Middle frontal gyrus (tissue), 1 donor: ENCODE data around the gene MDM4.
"Not testable (repeated sequence)": the region's sequence is repeated elsewhere in the genome, so short reads cannot be mapped to it uniquely, and the experiment has no call there.

Experiments
- DNase-seq: peaks from one replicate; pipeline ENCODE4 v3.0.0-alpha.2; 2015; ENCODE audit warnings: low spot score; ENCODE audit errors: extremely low spot score

Gene MDM4, protein sequence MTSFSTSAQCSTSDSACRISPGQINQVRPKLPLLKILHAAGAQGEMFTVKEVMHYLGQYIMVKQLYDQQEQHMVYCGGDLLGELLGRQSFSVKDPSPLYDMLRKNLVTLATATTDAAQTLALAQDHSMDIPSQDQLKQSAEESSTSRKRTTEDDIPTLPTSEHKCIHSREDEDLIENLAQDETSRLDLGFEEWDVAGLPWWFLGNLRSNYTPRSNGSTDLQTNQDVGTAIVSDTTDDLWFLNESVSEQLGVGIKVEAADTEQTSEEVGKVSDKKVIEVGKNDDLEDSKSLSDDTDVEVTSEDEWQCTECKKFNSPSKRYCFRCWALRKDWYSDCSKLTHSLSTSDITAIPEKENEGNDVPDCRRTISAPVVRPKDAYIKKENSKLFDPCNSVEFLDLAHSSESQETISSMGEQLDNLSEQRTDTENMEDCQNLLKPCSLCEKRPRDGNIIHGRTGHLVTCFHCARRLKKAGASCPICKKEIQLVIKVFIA

DNA sequence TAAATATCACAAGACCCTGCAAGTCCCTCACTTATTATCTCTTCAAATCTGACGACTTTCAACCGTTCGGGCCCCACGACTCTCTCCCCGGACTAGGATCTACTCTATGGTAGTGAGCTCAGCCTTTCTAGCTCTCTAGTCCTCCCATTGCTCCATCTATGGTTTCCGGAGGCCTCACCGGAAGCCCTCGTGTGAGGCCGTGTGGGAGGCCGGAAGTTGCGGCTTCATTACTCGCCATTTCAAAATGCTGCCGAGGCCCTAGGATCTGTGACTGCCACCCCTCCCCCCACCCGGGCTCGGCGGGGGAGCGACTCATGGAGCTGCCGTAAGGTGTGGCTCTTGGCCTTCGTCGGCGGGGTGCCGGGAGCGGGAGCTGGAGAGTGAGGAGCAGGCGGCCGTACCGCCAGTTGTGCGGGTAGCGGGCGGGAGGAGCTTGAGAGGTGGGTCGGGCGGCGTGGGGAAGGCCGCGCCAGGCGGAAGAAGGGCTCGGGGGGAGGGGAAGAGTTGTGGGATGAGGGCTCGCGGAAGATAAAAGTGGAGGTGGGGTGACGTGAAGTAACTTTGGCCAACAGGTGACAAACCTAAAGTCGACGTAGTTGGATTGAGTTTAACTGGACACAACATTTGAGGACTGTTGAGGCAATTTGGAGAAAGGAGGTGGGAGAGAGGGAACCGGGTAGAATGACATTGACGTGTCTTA lies at the start of gene MDM4:
Gene MDM4 (plus strand): TSS at position 227 of the 700 bp plus-strand sequence. CDS start 9,113 bp downstream, outside the sequence.
- peak; percentile 88 for DNase-seq

DNA sequence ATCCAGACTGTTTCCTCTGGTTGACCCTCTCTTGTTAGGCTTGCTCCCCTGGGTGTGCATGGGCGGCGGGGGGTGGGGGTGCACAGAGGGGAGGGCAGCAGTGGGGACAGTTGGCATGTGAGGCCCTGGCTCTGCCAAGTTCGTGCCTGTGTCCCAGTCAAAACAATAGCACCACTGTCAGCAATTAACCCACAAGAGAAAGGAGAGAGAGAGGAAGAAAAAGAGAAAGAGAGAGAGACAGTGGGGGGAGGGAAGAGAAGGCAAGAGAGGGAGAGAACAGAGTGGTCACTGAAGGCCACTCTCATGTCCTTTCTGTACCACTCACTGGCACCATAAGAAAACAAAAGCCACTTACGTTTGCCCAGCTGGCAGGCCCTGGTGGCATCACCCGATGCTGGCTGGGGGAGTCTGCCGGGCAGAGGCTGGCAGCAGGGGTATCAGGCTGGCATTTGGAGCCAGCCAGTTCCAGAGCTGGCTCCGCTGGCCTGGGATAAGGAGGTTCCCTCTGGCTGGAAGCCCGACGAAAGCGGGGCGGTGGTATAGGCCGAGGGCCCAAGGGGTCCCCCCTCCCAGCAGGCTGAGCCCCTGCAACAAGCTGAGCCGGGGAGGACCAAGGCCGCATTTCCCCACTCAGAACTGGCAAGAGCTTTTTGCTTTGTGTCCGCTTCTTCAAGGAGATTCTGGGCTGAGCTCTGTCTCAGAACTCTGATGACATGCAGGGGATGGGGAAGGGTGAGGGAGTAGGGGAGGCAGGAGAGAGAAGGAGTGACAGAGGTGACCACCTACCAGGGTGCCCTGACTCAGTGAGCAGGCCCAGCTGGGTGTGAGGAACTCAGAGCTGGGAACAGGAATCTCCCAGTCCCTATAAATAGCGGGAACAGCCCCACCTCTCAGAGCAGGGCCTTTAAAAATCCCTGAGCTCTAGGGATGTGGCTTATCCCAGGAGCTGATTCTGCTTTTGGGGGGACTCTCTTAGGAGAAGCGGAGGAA lies 49.5 kb upstream of the MDM4 start:
- DNase-seq: peak; percentile 68

DNA sequence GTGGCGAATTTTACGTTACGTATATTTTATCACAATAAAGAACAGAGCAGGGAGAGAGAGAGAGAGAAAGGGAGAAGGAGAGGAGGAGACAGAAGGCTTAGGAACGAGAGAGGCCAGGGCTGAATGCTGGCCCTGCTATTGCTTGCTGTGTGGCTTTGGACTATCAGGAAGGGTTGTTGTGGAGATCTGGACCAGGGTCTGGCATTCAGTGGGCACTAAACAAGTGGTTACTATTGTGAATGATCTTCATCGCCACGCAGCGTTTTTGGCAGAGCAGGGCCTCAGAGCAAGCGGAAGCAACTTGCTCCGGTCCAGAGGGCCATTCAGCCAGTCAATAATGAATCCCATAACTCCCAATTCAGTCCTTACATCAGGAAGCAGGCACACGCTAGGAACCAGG lies 48.0 kb upstream of the MDM4 start:
- peak; percentile 54 for DNase-seq

DNA sequence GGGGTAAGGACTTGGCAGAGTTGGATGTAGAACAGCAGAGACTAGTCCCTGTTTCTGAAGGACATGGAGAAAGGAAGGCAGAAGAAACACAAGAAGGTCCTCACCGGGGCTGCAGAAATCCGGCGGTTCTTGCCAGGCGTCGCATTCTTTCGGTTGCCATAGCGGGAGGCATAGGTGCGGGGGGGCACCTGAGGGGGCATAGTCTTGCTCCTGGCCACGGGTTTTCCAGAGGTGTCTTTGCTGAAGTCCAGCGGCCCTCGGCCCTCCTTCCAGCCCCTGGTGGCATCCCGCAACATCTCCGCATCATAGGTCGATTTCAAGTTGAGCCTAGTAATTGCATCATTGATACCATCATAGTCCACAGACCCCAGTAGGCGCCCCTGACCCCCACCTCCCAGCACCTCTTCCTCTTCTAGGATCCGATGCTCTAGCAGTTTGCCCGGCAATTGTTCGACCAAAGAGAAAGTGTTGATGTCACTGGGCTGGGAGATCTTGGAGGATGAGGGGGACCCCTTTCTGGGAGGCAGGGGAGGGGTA lies 47.4 kb upstream of the MDM4 start:
- DNase-seq: no peak

DNA sequence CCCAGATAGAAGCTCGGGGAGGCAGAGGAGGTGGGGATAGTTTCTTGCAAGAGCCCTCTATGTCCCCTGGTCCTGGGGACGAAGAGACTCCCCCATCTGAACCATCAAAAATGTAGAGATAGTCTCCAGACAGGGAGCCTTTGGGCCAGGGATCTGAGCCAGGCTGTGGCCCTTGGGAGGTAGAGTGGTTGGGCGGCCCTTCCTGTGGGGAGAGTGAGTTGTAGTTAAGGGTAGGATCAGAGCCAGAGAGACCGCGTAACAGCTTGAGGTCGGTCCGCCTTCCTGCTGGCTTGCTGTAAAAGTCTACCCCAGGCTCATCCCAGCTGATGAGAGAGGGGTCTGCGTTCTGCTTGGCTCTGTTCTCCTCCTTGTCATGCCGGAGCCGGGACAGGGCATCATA lies 46.9 kb upstream of the MDM4 start:
- DNase-seq: no peak

DNA sequence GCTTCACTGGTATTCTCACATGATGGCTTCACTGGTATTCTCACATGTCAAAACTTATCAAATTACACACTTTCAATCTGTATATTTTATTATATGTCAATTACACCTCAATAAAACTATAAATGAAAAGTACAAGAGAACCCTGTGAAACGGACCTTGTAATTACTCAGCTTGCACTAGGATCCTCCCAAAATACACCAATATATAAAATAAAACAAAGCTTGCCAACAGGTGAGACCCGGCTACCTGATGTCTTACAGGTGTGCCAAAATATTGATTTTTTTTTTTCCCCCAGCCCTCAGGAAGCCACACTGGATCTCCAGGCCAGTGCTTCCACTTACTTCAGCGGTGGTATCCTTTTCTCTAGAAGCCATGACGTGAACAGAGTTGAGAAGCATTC lies 44.5 kb upstream of the MDM4 start:
- no peak for DNase-seq

DNA sequence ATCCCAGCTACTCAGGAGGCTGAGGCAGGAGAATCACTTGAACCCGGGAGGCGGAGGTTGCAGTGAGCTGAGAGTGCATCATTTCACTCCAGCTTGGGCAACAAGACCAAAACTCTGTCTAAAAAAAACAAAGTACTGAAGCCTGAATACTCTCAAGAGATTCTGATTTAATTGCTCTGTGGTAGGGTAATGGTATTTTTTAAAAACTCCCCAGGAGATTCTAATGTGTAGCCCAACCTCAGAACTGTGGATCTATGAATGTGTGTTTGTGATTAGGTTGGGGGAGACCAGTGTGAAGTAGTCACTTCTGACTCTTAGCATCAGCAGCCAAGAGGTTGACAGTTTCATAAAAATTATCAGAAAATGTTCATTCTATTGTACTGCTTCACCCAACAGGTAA lies 43.5 kb upstream of the MDM4 start:
- DNase-seq: no peak

DNA sequence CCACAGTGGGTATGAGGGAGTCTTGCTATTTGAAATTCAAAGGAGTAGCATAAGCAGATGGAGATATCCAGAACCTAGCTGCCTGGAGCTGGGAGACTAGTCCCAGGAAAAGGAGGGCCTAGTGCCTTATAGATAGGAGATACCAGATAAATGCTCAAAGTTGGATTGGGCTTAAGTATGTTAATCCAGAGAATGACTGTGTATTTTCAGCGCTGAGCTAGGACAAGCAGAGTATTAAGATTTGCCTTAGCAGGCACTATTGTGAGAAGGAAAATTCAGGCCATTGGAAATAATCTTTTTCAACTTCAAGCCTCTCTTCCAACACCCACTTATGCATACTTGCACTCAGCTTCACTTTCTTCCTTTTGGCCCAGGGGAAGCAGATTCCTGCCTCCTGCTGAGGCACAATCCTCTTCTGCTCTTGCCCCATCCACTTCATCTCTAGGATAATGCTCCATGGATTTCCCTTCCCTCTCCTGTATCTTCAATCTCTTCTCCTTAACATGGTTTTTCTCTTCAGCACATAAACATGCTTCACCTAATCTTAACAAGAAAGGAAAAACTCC lies 42.7 kb upstream of the MDM4 start:
- DNase-seq: no peak

DNA sequence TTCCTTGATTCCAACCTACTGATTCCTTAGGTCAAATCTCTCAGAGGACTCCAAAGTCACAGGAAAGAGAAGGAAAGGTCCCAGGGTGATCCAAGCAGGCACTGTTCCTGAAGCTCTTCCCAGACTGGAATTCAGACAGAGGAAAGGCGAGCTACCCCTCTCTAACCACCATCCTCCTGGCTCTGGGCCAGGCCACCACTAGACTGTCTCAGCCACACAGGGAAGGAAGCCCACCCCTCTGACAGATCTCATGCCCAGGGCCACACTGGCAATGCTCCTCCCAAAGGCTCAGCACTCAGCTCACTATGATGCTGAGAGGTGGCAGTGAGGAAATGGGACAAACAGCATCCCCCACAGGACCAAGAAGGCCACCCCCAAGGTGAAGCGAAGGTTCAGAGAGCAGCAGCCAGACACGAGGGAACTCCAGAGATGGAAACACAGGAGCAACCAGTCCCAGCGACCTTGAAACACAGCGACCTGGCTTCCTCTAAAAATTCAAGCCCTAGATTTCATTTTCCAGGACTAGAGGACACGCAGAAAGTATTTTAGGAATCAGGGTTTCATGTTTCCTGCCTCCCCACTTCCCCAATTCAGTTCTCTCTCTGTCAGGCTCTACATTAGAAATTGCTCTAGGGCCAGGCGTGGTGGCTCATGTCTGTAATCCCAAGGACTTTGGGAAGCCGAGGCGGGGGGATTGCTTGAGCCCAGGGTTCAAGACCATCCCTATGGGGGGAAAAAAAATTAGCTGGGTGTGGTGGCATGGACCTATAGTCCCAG lies 40.4 kb upstream of the MDM4 start:
- no peak for DNase-seq

DNA sequence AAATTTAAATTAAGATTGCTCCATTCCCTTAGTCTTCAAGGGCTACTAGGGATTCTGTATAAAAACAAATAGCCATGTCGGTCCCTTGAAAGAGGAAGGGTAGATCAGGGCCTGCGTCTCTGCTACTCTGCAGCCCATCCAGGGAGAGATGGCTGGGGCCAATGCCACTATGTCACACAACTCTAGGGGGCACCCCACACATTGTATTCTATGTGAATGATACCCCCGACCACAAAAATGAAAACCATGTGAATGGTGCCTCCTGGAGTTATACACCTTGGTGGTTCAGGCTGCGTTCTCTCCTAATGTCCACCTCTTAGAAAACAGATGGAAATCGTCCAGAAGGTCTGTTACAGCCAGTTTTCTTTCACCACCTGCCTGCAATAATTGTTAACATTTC lies 39.6 kb upstream of the MDM4 start:
- DNase-seq: no peak

DNA sequence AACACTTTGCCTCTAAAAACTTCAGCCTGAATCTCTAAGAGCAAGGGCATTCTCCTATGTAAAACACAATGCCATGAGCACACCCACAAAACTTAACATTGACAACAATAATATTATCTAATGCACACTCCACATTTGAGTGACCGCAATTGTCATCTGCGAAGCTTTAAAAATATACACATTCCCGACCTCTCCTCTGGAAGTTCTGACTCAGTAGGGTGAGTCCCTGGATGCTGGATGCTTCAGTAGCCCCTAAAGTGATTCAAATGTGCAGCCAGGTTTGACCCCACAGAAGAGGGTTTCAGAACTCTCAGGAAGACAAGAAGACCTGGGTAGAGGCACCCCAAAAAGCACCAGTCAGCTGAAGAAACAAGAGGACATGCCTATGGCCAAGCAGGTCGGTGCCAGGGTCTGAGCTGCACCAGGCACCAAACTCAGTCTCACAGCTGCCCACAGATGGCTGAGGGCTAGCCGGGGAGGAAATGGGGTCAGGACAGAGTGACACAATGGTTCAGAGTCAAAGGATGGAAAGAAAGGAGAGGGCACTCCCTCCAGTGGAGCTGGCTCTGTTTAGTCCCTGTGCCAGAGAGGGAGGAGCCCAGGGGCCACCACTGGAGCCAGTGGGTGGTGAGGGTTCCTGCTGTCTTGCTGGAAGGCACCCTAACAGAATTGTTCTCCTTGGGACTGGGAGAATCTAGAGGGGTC lies 39.0 kb upstream of the MDM4 start:
- DNase-seq: peak; percentile 41

DNA sequence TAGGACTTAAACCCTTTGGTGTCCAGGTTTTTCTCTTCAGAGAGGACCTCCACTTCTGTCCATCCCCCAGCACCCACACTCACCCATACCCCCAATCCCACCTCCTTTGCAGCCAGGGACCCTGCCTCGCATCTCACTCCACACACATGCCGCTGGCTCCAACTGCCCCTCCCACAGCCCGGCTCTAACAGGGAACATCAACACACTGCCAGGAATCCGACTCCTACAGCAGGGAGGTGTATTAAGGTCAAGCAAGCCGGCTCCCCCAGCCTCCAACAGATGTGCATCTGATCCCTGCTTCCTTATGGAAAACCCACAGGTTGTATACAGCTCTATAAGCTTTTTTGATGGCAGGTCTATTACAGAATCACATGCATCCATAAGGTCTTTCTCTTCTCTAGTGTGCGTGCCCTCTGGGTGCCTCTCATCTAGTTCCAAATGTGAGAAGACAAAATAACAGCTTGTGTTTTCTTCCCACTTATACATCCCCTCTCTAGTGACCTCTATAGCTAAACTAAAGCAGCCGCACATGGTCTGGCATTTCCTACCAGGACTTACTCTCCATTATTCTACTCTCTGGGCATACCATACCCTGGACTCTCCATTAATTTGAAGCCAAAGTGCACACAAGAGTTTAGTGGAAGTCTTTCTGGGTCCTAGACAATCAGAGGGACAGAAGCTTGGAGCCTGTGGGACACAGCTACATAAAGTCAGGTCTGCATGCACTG lies 37.9 kb upstream of the MDM4 start:
- DNase-seq: no peak

DNA sequence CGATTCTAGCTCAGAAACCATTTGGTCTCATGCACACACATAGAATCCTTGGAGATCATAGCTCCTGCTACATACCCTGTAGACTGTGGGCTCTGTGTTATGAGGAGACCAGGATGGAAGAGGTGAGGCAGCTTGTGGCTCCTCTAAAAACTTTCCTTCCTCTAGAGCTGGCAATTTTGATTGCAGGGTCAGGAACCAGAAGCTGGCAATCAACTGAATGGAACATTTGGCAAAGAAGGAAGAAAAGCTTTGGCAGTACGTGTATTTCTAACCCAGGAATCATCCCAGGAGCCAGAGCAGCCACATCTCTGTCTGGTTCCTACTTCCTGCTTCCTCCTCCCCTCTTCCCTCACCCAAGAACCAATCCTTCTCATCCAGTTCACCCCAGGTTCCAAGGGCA lies 37.3 kb upstream of the MDM4 start:
- no peak for DNase-seq

DNA sequence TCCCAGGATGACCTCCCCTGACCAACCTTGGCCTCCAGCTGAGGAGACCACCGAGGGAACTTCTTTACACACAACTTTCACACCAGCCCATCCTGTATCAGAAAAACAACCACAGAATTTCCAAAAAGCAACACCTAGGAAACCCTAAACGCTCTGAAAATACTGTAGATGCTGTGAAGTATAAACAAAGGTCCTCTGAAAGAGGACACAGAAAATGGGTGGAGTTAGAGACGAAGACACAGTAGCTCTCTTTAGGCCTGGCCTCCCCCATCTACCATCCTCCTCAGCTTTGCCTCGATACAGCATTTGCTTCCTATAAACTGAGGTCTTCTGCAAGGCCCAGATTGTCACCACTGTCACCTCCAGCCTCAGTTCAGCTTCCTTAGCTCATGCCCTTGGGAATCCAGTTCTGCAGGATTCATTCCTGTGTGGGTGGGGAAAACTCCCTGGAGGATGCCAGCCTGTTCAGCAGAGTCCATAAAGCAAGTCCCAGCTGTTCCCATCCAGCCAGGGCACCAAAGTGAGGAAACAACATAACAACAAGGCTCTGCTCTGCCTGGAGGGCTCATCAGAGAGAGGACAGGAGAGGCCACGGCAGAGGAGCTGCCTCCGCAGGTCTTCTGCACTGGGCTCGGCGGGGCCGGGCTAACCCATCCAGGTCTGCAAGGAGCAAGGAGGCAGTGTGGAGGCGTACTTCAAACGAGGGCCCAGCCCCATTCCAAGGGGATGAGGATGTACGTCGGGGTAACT lies 36.6 kb upstream of the MDM4 start:
- no peak for DNase-seq

DNA sequence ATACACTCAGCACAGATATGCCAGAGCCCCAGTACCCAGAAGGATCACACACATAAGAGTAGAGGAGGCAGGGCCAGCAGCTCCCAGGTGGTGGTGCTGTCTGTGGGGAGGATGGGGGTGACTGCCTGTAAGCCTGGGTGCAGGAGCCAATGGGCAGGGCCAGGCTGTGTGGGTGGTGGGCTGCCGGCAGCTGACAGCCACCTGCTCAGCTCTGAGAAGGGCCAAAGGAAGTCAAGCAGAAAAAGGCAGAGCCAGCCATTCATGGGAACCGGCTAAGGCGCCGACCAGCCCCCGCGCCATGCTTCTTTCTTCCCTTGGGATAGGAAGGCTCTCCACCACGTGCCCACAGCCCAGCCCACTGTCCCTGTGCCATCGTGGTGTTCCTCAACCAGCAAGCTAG lies 35.7 kb upstream of the MDM4 start:
- DNase-seq: no peak

DNA sequence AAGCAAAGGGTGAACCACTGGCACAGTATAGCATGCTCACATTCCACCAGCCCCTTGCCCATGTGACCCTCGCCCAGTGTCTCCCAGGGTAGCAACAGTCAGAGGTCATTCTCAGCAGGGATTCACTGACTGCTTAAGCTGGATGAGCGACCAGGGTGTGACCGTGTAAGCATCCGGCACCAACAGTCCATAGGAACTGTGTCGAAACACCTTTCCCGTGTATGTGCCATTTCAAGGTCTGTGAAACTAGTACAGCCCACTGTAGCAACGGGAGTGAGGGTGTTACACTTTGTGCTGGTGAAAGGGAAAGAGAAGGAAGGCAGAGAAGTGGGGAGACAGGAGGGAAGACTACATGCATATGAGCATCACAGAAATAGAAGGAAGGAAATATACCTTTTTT lies 32.4 kb upstream of the MDM4 start:
- no peak for DNase-seq

DNA sequence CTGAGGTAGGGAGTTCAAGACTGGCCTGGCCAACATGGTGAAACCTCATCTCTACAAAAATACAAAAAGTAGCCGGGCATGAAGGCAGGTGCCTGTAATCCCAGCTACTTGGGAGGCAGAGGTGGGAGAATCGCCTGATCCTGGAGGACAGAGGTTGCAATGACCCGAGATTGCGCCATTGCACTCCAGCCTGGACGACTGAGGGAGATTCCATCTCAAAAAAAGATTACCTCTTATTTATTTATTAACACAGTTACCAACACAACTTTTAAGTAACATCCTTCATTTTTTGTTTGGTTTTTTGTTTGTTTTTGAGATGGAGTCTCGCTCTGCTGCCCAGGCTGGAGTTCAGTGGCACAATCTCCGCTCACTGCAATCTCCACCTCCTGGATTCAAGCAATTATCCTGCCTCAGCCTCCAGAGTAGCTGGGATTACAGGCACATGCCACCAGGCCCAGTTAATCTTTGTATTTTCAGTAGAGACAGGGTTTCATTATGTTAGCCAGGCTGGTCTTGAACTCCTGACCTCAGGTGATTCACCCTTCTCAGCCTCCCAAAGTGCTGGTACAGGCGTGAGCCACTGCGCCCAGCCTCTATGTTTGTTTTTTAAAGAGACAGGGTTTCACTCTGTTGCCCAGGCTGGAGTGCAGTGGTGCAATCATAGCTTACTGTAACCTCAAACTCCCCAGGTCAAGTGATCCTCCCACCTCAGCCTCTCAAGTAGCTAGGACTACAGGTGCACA lies 29.5 kb upstream of the MDM4 start:
- DNase-seq: not testable (repeated sequence)
